Measurements from ENCODE around the gene MISP.

Gene MISP

DNA sequence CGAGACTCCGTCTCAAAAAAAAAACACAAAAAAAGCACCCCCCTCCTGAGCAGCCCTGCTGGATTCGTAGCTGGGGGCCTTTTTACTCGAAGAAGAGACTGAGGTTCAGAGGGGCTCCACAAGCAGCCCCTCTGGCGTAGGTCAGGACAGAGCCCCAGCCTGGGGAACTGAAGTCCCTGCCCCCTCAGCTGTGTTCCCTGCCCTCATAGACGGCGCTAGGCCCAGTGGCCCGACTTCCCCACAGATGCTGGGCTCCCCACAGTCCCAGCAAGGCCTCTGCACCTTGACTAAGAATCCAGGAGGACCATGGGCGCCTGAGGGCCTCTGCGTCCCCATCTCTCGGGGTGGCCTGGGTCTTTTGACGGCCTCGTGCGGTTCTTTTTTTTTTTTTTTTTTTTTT lies 1.1 kb upstream of the MISP start:
- TF ChIP-seq NFRKB (IDR thresholded peaks at IDR 0.05) (no peak), ARNT (IDR thresholded peaks at IDR 0.05) (no peak), ZNF384 (IDR thresholded peaks at IDR 0.05) (no peak)
- CTCF ChIA-PET, result no interaction called here
- DNase-seq (ENCODE audit: extremely low spot score), result no peak
- POLR2A ChIA-PET, result no interaction called here

- no peak for DNase-seq (ENCODE audit: extremely low spot score)
- CTCF ChIA-PET, result interaction anchor here (0.7 kb wide), 1 partner anchor 27 kb away, joined by 3 read pairs; no protein-coding TSS in a partner anchor
- POLR2A ChIA-PET, result no interaction called here
- TF ChIP-seq FOXM1 (IDR thresholded peaks at IDR 0.05; ENCODE audit: borderline replicate concordance) (no peak), FOXK2 (IDR thresholded peaks at IDR 0.05) (no peak), SP1 (IDR thresholded peaks at IDR 0.05) (no peak), ELF4 (IDR thresholded peaks at IDR 0.05) (no peak), ARNT (IDR thresholded peaks at IDR 0.05) (no peak), BHLHE40 (IDR thresholded peaks at IDR 0.05; ENCODE audit: borderline replicate concordance) (no peak), TARDBP (IDR thresholded peaks at IDR 0.05) (no peak), HDGF (IDR thresholded peaks at IDR 0.05; ENCODE audit: borderline replicate concordance) (no peak), SUZ12 (IDR thresholded peaks at IDR 0.05) (no peak), FOXA1 (IDR thresholded peaks at IDR 0.05) (no peak), CTBP1 (IDR thresholded peaks at IDR 0.05; ENCODE audit: borderline replicate concordance) (no peak), LEF1 (IDR thresholded peaks at IDR 0.05; ENCODE audit: borderline replicate concordance) (no peak), NFRKB (IDR thresholded peaks at IDR 0.05) (no peak), L3MBTL2 (conservative IDR thresholded peaks at IDR 0.05) (no peak), ZNF384 (IDR thresholded peaks at IDR 0.05) (no peak)
- TF ChIP-seq, protein P1, sequence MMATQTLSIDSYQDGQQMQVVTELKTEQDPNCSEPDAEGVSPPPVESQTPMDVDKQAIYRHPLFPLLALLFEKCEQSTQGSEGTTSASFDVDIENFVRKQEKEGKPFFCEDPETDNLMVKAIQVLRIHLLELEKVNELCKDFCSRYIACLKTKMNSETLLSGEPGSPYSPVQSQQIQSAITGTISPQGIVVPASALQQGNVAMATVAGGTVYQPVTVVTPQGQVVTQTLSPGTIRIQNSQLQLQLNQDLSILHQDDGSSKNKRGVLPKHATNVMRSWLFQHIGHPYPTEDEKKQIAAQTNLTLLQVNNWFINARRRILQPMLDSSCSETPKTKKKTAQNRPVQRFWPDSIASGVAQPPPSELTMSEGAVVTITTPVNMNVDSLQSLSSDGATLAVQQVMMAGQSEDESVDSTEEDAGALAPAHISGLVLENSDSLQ (IDR thresholded peaks at IDR 0.05), result no peak
Measured at GRCh38 chr19:751501-752341, 809 bp downstream of the MISP start.

DNA sequence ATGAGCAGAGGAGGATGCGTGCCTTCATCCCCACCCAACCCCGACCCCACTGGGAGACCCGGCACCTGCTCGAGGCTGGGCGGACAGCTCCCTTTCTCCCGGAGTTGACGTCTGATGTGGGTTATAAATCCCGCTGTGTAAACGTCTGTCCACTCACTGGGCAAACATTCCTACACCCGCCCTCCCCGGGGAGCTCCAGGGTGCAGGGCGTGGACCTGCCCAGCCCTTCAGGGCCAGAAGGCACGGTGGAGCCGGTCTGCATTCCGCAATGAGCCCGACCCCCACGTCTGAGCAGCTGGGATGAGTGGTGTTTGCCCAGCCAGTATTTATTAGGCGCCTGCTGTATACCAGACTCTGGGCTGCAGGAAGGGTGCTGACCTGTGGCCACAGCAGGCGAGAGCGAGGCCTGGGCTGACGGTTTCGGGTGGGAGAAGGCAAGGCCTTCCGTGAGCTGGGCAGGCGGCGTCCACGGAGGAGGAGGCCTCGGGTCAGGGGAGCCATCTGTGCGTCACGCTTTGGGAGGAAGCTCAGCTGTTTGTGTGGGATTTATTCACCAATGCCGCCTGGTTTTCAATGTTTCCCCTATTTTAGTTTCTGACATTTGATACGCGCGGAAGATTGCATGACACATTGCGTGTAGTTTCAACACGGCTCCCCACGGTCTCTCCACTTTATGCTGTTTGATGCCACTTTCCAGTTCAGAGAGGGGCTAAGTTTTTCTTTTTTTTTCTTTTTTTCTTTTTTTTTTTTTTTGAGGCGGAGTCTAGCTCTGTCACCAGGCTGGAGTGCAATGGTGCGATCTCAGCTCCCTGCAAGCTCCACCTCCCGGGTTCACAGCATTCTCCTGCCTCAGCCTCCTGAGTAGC lies 2.0 kb downstream of the MISP start:
- CTCF ChIA-PET, result no interaction called here
- POLR2A ChIA-PET, result no interaction called here
- no peak for DNase-seq (ENCODE audit: extremely low spot score)
- TF ChIP-seq BHLHE40 (IDR thresholded peaks at IDR 0.05; ENCODE audit: borderline replicate concordance) (no peak), ZNF384 (IDR thresholded peaks at IDR 0.05) (peak; percentile 97)

- ChIA-PET POLR2A (no interaction called here), CTCF (no interaction called here)
- TF ChIP-seq FOXK2 (IDR thresholded peaks at IDR 0.05), result no peak
- no peak for TF ChIP-seq CTBP1 (IDR thresholded peaks at IDR 0.05; ENCODE audit: borderline replicate concordance)
- no peak for TF ChIP-seq TARDBP (IDR thresholded peaks at IDR 0.05)
- TF ChIP-seq NFRKB (IDR thresholded peaks at IDR 0.05), result no peak
- TF ChIP-seq, protein P1 (IDR thresholded peaks at IDR 0.05), result no peak
- TF ChIP-seq SP1 (IDR thresholded peaks at IDR 0.05), result no peak
- TF ChIP-seq LEF1 (IDR thresholded peaks at IDR 0.05; ENCODE audit: borderline replicate concordance), result no peak
- no peak for TF ChIP-seq L3MBTL2 (conservative IDR thresholded peaks at IDR 0.05)
- no peak for TF ChIP-seq ZNF384 (IDR thresholded peaks at IDR 0.05)
- no peak for TF ChIP-seq FOXM1 (IDR thresholded peaks at IDR 0.05; ENCODE audit: borderline replicate concordance)
- TF ChIP-seq FOXA1 (IDR thresholded peaks at IDR 0.05), result no peak
- TF ChIP-seq SUZ12 (IDR thresholded peaks at IDR 0.05), result no peak
- TF ChIP-seq HDGF (IDR thresholded peaks at IDR 0.05; ENCODE audit: borderline replicate concordance), result no peak
- no peak for TF ChIP-seq BHLHE40 (IDR thresholded peaks at IDR 0.05; ENCODE audit: borderline replicate concordance)
- DNase-seq (ENCODE audit: extremely low spot score), result no peak
Measured at GRCh38 chr19:754530-754929, 3.6 kb downstream of the MISP start.

DNA sequence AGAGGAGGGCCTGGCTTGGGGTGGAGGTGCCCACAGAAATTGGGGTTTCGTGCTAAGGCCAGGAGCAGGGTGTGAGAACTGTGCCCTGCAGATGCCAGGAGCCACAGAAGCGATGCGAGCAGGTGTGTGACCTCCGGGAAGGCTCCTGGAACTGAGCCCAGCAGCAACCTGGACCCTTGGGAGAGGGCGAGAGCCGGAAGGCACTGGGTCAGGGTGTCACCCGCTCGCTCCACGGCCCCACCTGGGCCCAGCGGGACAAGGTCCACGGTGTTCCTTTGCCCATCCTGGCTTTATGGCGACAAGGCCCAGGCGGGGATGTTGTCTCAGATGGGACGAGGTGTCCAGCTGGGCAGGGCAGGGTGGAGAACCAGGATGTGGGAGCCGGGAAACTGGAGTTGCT lies 4.2 kb downstream of the MISP start:
- DNase-seq (ENCODE audit: extremely low spot score), result no peak

More for the DNA sequence above, 4.2 kb downstream of the MISP start:
- ChIA-PET POLR2A (no interaction called here), CTCF (interaction anchor here (0.6 kb wide), 1 partner anchor 13 kb away, joined by 3 read pairs; no protein-coding TSS in a partner anchor)
- TF ChIP-seq ZNF384 (IDR thresholded peaks at IDR 0.05) (no peak), SUZ12 (IDR thresholded peaks at IDR 0.05) (no peak), BHLHE40 (IDR thresholded peaks at IDR 0.05; ENCODE audit: borderline replicate concordance) (no peak), TARDBP (IDR thresholded peaks at IDR 0.05) (no peak), ARNT (IDR thresholded peaks at IDR 0.05) (no peak), FOXM1 (IDR thresholded peaks at IDR 0.05; ENCODE audit: borderline replicate concordance) (no peak), LEF1 (IDR thresholded peaks at IDR 0.05; ENCODE audit: borderline replicate concordance) (no peak), FOXA1 (IDR thresholded peaks at IDR 0.05) (no peak), ELF4 (IDR thresholded peaks at IDR 0.05) (no peak), SP1 (IDR thresholded peaks at IDR 0.05) (no peak), CTBP1 (IDR thresholded peaks at IDR 0.05; ENCODE audit: borderline replicate concordance) (no peak)
- TF ChIP-seq, protein P1 (IDR thresholded peaks at IDR 0.05), result no peak

Measured in HEK293T (cell line).